Lower leg skin (tissue), 3 donors: ENCODE data around the gene COMMD10.

Experiments used
- POLR2A ChIP-seq, 2 donors: fragments of 450-650 bp; IDR thresholded peaks; one replicate each; pipeline ENCODE4 v1.6.1; 2016 to 2017; ENCODE audit warnings: antibody characterized with exemption in 2 of 2, mild to moderate bottlenecking in 1 of 2, moderate library complexity in 1 of 2
- TF ChIP-seq, protein P1 (sequence below), 3 donors: fragments of 450-650 bp; IDR thresholded peaks; one replicate each; pipeline ENCODE4 v1.5.1; 2016; ENCODE audit warnings: antibody characterized with exemption in 3 of 3, mild to moderate bottlenecking in 3 of 3, moderate library complexity in 2 of 3

- TF ChIP-seq, protein P1, sequence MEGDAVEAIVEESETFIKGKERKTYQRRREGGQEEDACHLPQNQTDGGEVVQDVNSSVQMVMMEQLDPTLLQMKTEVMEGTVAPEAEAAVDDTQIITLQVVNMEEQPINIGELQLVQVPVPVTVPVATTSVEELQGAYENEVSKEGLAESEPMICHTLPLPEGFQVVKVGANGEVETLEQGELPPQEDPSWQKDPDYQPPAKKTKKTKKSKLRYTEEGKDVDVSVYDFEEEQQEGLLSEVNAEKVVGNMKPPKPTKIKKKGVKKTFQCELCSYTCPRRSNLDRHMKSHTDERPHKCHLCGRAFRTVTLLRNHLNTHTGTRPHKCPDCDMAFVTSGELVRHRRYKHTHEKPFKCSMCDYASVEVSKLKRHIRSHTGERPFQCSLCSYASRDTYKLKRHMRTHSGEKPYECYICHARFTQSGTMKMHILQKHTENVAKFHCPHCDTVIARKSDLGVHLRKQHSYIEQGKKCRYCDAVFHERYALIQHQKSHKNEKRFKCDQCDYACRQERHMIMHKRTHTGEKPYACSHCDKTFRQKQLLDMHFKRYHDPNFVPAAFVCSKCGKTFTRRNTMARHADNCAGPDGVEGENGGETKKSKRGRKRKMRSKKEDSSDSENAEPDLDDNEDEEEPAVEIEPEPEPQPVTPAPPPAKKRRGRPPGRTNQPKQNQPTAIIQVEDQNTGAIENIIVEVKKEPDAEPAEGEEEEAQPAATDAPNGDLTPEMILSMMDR (IDR thresholded peaks at IDR 0.05): no peak
- no peak for TF ChIP-seq POLR2A (IDR thresholded peaks at IDR 0.05)
Observed at GRCh38 chr5:116035123-116035522, 49.7 kb upstream of the COMMD10 start.
